Subcutaneous adipose tissue (tissue), 4 donors: ENCODE results near the gene PHLPP1. TPM values are rescaled to one million over a fixed set of nuclear protein-coding genes. Genes with fewer than 3 reads are reported as not detected.

Experiments
- CTCF ChIP-seq: fragments of 450-650 bp; IDR thresholded peaks from one replicate; pipeline ENCODE4 v1.5.1; 2016; ENCODE audit warnings: low read depth, mild to moderate bottlenecking, control low read depth, antibody characterized with exemption, moderate library complexity
- total RNA-seq, 4 donors: library from RNA; depleted of rRNA; stranded (reverse); fragments of >200 nt; gene quantifications; one replicate each; pipeline ENCODE4 v1.1.0, GENCODE V29; 2016

Gene PHLPP1
- total RNA-seq, 4 donors from 2014 or later = 9.7 to 28.3 (median 21.2) TPM

DNA sequence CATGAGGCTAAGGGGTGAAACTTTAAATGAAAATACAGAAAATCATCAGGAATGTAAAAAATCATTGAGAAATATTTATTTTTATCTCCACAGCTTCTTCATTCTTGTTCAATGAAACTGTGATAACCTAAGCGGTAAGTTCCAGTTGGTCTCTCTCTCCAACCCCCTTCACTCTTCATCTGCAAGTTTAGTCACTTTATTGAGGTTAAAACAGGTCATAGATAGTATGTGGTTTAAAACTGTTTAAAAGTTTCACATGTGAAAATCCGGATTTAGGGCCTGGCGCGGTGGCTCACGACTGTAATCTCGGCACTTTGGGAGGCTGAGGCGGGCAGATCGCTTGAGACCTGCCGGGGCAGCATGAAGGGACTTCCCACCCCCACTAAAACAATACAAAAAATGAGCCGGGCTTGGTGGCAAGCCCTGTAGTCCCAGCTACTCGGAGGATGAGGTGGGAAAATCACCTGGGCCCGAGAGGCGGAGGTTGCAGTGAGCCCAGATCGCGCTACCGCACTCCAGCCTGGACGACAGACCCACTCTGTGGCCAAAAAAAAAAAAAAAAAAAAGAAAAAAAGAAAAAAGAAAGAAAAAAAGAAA is 1.6 kb upstream of the PHLPP1 start:
- no peak for TF ChIP-seq CTCF

- TF ChIP-seq CTCF = no peak
These were observed 488 bp upstream of the PHLPP1 start for GRCh38 chr18:62714671-62715435.

DNA sequence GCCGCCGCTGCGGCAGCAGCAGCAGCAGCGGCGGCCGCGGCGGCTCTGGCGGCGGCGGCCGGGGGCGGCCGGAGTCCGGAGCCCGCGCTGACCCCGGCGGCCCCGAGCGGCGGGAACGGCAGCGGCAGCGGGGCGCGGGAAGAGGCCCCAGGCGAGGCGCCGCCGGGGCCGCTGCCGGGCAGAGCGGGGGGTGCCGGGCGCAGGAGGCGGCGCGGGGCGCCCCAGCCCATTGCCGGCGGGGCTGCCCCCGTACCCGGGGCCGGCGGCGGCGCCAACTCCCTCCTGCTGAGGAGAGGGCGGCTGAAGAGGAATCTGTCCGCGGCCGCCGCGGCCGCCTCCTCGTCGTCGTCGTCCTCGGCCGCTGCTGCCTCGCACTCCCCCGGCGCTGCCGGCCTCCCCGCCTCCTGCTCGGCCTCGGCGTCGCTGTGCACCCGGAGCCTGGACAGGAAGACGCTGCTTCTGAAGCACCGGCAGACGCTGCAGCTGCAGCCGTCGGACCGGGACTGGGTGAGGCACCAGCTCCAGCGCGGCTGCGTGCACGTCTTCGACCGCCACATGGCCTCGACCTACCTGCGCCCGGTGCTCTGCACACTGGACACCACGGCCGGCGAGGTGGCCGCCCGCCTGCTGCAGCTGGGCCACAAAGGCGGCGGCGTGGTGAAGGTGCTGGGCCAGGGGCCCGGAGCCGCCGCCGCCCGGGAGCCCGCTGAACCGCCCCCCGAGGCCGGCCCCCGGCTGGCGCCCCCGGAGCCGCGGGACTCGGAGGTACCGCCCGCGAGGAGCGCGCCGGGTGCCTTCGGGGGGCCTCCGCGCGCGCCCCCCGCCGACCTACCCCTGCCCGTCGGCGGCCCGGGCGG is 646 bp downstream of the PHLPP1 start:
- no peak for TF ChIP-seq CTCF

DNA sequence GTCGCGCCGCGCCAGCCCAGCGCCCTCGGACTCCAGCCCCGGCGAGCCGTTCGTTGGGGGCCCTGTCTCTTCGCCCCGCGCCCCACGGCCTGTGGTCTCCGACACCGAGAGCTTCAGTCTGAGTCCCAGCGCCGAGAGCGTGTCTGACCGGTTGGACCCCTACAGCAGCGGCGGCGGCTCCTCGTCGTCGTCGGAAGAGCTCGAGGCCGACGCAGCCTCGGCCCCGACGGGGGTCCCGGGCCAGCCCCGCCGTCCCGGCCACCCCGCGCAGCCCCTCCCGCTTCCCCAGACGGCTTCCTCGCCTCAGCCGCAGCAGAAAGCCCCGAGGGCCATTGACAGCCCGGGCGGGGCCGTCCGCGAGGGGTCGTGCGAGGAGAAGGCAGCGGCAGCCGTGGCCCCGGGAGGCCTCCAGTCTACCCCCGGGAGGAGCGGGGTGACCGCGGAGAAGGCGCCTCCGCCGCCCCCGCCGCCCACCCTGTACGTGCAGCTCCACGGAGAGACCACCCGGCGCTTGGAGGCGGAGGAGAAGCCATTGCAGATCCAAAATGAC is 1.4 kb downstream of the PHLPP1 start:
- no peak for TF ChIP-seq CTCF

DNA sequence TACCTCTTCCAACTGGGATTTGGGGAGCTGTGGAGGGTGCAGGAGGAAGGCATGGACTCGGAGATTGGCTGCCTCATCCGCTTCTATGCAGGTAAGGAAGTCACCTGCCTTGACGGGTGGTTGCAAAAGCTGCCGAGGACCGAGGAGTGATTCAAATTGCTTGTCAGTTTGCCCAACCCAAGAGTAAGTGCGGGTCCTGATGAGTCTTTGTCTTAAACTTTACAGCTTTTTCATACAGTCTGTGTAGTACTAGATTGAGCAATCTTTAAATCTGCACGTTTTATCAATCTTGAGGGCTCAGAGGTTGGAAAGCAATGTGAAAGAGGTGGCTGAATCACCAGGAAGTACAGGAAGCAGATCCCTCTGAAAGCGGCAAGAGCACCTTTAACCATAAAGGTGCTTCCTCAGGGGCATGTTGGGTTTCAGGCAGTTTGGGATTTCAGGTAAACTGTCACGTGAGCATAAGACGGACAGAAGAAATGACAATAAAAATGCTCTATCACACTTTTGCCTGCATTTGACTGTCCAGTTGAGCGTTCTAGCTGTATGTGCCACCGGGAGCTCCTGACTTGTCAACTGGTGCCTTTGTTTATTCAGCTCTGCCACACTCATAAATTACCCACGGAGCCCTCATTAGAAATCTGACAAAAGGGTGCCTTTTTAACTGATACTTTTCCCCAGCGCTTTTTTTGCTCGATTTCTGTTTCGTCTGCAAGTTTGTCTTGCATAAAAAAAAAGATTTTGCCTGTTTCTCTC is 2.0 kb downstream of the PHLPP1 start:
- TF ChIP-seq CTCF = no peak

DNA sequence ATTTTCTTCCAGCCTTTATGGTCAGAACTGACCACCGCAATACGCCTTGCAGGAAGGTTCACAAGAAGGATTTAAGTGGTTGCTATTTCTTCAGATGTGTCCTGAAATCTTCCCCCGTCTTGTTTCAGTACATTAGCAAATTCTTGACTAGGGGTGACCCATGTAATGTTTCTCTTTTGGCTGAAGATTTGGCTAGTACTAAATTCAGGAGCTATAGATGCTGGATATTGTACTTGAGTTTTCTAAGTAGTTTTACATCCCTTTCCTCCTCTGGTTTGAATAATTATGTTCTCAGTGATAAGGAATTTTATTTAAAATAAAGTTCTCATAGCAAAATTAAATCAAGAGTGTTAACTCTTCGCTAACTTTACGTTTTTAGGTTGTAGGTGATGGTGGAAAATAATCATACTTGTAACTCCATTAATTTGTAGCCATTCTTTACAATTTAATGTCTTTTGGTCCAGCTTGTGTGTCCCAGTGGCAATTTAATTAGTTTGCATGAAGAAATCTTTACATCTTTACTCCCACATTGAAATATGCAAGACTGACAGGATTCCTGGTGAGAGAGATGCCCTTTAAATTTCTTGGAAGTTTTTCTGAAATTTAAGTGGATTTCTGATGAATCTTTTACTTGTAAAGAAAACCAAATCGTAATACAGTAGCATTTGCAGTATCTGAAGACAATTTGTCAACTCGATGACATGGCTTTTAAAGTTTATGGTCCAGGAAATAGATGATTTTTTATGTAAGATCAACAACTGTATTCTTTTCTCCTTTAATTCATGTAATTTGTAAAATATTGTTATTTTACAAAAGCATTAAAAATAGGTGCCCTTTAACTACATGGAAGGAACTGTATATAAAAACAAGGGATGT is 2.8 kb downstream of the PHLPP1 start:
- TF ChIP-seq CTCF = no peak
